Endothelial cell (in vitro differentiated cells): ENCODE measurements around the gene PTPRQ. TPM values are rescaled to one million over a fixed set of nuclear protein-coding genes. Genes with fewer than 3 reads are reported as not detected.

Experiments used
- DNase-seq: peaks from one replicate; pipeline ENCODE4 v3.0.0; 2021; ENCODE audit warnings: low spot score
- H3K27ac Mint-ChIP-seq: one replicate; pipeline ENCODE4 v1.8.0; 2021; ENCODE audit warnings: mixed read lengths, inconsistent platforms; ENCODE audit not compliant: unreplicated experiment
- H3K27me3 Mint-ChIP-seq: one replicate; pipeline ENCODE4 v1.8.0; 2021; ENCODE audit warnings: mild to moderate bottlenecking, moderate library complexity, mixed read lengths, inconsistent platforms; ENCODE audit not compliant: unreplicated experiment
- H3K36me3 Mint-ChIP-seq: one replicate; pipeline ENCODE4 v1.8.0; 2021; ENCODE audit warnings: mild to moderate bottlenecking, low read depth, mixed read lengths, inconsistent platforms; ENCODE audit not compliant: unreplicated experiment
- H3K4me1 Mint-ChIP-seq: one replicate; pipeline ENCODE4 v1.8.0; 2021; ENCODE audit warnings: mild to moderate bottlenecking, mixed read lengths, inconsistent platforms; ENCODE audit not compliant: unreplicated experiment
- H3K4me3 Mint-ChIP-seq: one replicate; pipeline ENCODE4 v1.8.0; 2021; ENCODE audit warnings: mild to moderate bottlenecking, mixed read lengths, inconsistent platforms; ENCODE audit not compliant: unreplicated experiment
- H3K9me3 Mint-ChIP-seq: one replicate; pipeline ENCODE4 v1.8.0; 2021; ENCODE audit warnings: mixed read lengths, inconsistent platforms; ENCODE audit not compliant: unreplicated experiment
- CTCF ChIP-seq: fragments of 200-600 bp; sonication (generic); IDR thresholded peaks from one replicate; pipeline ENCODE4 v1.5.0; 2021; ENCODE audit warnings: antibody characterized with exemption; ENCODE audit not compliant: unreplicated experiment
- total RNA-seq: library from RNA; stranded (reverse); fragmentation: NEBNext Ultra II Directional; extraction: Animal tissue kit (Norgen Biotek cat#: 25700); gene quantifications from one replicate; pipeline ENCODE4 v1.2.1, GENCODE V29; 2021; ENCODE audit not compliant: unreplicated experiment

PTPRQ gene
- total RNA-seq, 1 donor from 2014 or later = not detected

- Mint-ChIP-seq H3K36me3 (no peaks in the 10 kb centered on the region), H3K27ac (no peak overlapping the region), H3K9me3 (no peaks in the 10 kb centered on the region), H3K27me3 (no peaks in the 10 kb centered on the region), H3K4me3 (no peak overlapping the region), H3K4me1 (no peaks in the 10 kb centered on the region)
- no peak for TF ChIP-seq CTCF
- DNase-seq = no peak
These were observed 109.3 kb downstream of the PTPRQ start for GRCh38 chr12:80553316-80553715.

GRCh38 chr12:80556566-80556965 lies 112.5 kb downstream of the PTPRQ start:
- no peaks in the 10 kb centered on the region for H3K9me3 Mint-ChIP-seq
- H3K4me1 Mint-ChIP-seq = no peaks in the 10 kb centered on the region
- DNase-seq = no peak
- no peak for TF ChIP-seq CTCF
- H3K4me3 Mint-ChIP-seq = no peak overlapping the region
- H3K27ac Mint-ChIP-seq = no peak overlapping the region
- no peaks in the 10 kb centered on the region for H3K27me3 Mint-ChIP-seq
- H3K36me3 Mint-ChIP-seq = no peaks in the 10 kb centered on the region

- no peaks in the 10 kb centered on the region for H3K4me1 Mint-ChIP-seq
These were observed 115.7 kb downstream of the PTPRQ start for GRCh38 chr12:80559766-80560165.

DNA sequence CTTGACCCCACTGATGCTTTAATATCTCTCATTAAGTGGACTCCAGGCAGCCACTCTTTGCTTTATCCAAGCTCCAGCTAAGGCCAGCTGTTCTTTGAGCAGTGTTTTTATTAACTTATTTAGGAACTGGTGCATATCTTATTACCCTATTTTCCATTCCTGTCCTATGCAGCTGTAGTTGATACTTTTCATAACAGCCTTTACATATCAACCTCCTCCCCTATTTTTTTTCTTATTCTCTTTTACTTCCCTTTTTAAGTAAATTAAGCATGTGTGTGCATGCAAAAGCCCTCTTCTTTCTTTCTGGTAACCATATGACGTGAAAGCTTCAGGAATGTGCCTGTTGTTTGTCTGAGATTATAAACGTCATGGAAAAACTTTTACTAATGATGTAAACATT lies 121.2 kb downstream of the PTPRQ start:
- Mint-ChIP-seq H3K9me3 (no peaks in the 10 kb centered on the region), H3K27ac (no peak overlapping the region), H3K36me3 (no peaks in the 10 kb centered on the region), H3K27me3 (no peaks in the 10 kb centered on the region), H3K4me1 (no peaks in the 10 kb centered on the region), H3K4me3 (no peak overlapping the region)
- TF ChIP-seq CTCF = no peak
- DNase-seq = no peak

More at GRCh38 chr12:80559766-80560165, 115.7 kb downstream of the PTPRQ start:
- Mint-ChIP-seq H3K4me3 (no peak overlapping the region), H3K9me3 (no peaks in the 10 kb centered on the region), H3K27me3 (no peaks in the 10 kb centered on the region), H3K27ac (no peak overlapping the region), H3K36me3 (no peaks in the 10 kb centered on the region)
- no peak for TF ChIP-seq CTCF
- DNase-seq = no peak

DNA sequence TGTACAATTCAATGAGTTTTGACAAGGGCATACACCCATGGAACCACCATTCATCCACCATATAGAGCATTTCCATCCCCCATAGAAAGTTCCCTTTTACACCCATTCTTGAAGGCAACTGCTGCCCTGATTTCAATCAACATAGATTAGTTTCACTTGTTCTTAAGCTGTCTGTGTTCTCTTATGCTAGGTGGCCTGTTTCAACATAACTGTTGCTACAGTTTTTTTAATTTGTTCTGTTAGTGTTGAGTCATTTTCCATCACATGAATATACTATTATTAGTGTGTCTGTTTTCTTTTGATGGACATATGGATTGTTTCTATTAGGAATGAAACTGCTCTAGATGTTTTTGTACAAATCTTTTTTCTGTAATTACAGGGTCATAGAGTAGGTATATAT lies 123.4 kb downstream of the PTPRQ start:
- no peaks in the 10 kb centered on the region for H3K9me3 Mint-ChIP-seq
- no peak for TF ChIP-seq CTCF
- H3K36me3 Mint-ChIP-seq = no peaks in the 10 kb centered on the region
- H3K27me3 Mint-ChIP-seq = no peaks in the 10 kb centered on the region
- H3K27ac Mint-ChIP-seq = no peak overlapping the region
- no peaks in the 10 kb centered on the region for H3K4me1 Mint-ChIP-seq
- H3K4me3 Mint-ChIP-seq = no peak overlapping the region
- DNase-seq = no peak
